ENCODE measurements around the gene RABEP1. TPM values are rescaled to one million over a fixed set of nuclear protein-coding genes. Genes with fewer than 3 reads are reported as not detected.

RABEP1 gene
- total RNA-seq, 1 donor from 2014 or later: 9.3 TPM

DNA sequence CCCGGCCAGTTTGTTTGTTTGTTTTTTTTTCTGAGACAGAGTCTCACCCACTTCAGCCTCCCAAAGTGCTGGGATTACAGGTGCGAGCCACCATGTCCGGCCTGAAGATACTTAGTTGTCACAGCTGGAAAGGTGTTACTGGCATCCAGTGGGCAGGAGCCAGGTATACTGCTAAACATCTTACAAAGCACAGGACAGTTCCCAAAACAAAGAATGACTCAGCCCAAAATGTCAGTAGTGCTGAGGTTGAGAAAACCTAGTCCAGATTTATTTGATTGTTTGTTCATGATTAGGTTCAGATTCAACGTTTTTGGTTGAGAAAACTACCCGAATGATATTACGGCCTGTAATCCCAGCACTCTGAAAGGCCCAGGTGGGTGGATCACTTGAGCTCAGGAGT lies 18.6 kb upstream of the RABEP1 start:
- Histone ChIP-seq H3K4me1 (no peaks in the 10 kb centered on the region), H3K9me3 (no peaks in the 10 kb centered on the region), H3K36me3 (no peaks in the 10 kb centered on the region), H3K4me3 (no peak overlapping the region), H3K27ac (no peak overlapping the region), H3K27me3 (no peaks in the 10 kb centered on the region)
- TF ChIP-seq, protein P1, sequence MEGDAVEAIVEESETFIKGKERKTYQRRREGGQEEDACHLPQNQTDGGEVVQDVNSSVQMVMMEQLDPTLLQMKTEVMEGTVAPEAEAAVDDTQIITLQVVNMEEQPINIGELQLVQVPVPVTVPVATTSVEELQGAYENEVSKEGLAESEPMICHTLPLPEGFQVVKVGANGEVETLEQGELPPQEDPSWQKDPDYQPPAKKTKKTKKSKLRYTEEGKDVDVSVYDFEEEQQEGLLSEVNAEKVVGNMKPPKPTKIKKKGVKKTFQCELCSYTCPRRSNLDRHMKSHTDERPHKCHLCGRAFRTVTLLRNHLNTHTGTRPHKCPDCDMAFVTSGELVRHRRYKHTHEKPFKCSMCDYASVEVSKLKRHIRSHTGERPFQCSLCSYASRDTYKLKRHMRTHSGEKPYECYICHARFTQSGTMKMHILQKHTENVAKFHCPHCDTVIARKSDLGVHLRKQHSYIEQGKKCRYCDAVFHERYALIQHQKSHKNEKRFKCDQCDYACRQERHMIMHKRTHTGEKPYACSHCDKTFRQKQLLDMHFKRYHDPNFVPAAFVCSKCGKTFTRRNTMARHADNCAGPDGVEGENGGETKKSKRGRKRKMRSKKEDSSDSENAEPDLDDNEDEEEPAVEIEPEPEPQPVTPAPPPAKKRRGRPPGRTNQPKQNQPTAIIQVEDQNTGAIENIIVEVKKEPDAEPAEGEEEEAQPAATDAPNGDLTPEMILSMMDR (IDR thresholded peaks at IDR 0.05): no peak
- intact Hi-C loops (cut with DNase I): no loop called here
- DNase-seq (ENCODE audit: low spot score in 2 of 2): no peak

DNA sequence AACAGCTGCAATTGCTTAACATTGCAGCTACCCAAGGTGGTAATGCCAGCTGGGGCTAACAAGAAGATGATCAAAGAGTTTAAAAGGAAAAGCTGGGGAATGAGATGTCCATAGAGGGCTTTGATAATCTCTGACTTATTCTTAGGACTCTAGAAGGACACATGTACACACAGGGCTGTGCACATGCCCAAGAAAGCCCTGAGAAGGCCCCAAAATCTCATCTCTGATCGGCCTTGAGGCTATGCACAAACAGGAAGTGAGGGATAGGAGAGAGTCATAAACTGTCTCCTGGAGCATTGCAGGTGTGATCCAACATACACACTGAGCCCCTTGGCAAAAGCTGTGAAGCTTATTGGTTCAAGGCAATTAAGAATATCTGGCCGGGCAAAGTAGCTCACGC lies 17.2 kb upstream of the RABEP1 start:
- TF ChIP-seq, protein P1 (IDR thresholded peaks at IDR 0.05): no peak
- Histone ChIP-seq H3K4me3 (no peak overlapping the region), H3K9me3 (no peaks in the 10 kb centered on the region), H3K4me1 (no peaks in the 10 kb centered on the region), H3K27ac (no peak overlapping the region), H3K27me3 (no peaks in the 10 kb centered on the region), H3K36me3 (no peaks in the 10 kb centered on the region)
- no peak for DNase-seq (ENCODE audit: low spot score in 2 of 2)
- intact Hi-C loops (cut with DNase I): no loop called here

DNA sequence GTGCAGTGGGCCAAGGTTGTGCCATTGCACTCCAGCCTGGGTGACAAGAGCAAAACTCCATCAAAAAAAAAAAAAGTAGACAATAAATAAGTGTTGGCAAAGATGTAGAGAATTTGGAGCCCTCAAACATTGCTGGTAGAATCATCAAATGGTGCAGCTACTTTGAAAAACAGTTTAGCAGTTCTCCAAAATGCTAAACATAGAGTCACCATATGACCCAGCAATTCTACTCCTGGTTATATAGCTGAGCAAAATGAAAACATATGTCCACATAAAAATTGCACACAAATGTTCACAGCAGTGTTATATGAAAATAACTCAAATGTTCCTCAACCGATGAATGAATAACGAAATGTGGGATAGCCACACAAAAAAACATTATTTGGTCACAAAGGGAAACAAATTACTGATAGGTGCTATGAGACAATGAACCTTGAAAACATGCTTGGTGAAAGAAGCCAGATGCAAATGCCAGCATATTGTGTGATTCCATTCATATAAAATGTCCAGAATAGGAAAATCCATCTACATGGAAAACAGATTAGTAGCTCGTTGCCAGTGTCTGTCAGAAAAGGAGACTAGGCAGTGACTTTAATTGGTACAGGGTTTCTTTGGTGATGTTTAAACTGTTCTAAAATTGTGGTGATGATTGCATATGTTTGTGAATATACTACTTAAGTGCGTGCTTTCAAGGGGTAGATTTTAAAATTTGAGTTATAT lies 12.7 kb upstream of the RABEP1 start:
- Histone ChIP-seq H3K9me3 (no peaks in the 10 kb centered on the region), H3K4me1 (no peaks in the 10 kb centered on the region), H3K27me3 (no peaks in the 10 kb centered on the region), H3K27ac (no peak overlapping the region), H3K36me3 (no peaks in the 10 kb centered on the region), H3K4me3 (no peak overlapping the region)
- TF ChIP-seq, protein P1 (IDR thresholded peaks at IDR 0.05): no peak
- no peak for DNase-seq (ENCODE audit: low spot score in 2 of 2)
- intact Hi-C loops (cut with DNase I): no loop called here

DNA sequence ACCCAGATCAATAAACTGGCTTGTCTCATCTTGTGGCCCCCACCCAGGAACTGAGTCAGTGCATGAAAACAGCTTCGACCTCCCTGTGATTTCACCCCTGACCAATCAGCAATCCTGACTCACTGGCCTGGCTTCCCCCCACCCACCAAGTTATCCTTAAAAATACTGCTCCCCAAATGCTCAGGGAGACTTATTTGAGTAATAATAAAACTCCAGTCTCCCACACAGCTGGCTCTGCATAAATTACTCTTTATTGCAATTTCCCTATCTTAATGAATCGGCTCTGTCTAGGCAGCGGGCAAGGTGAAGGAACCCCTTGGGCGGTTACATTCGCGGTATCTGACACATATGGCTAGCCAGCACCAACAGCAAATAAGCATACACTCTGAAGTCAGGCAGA lies 9.8 kb upstream of the RABEP1 start:
- Histone ChIP-seq H3K9me3 (no peaks in the 10 kb centered on the region), H3K27ac (no peak overlapping the region), H3K27me3 (no peaks in the 10 kb centered on the region), H3K36me3 (no peaks in the 10 kb centered on the region), H3K4me1 (no peaks in the 10 kb centered on the region), H3K4me3 (no peak overlapping the region)
- no peak for DNase-seq (ENCODE audit: low spot score in 2 of 2)
- TF ChIP-seq, protein P1 (IDR thresholded peaks at IDR 0.05): no peak
- intact Hi-C loops (cut with DNase I): no loop called here

DNA sequence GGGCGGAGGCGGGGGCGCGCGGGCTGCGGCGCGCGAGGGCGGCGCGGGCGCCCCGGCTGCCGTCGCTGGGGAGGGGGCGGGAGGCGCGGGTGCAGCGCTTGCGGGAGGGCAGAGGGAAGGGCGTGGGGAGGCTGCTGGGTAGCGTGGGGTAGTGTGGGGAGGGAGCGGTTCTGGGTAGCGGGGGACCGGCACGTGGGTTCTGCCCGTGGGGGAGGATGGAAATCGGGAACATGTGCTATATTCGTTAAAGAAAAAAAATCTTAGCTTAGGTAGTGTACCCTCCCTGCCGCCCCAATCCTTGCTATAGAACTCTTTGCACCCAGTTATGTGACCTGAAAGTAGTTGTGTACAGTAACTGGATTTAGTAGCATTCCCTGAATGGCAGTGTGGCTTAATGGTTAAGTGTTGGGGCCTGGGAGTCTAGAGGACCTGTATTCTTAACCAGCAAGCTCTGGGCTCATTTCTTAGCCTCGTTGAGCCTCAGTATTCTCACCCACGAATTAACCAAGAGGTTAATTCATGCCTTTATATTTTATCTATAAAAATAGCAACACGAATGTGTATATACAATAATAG lies 646 bp downstream of the RABEP1 start:
- intact Hi-C loops (cut with DNase I): loop anchor here (2.0 to 5.0 kb wide), 3 partner anchors 92 to 1360 kb away; partner anchors contain the start of genes KIAA0753, NUP88, TXNDC17 and ZNF594
- Histone ChIP-seq H3K9me3 (no peaks in the 10 kb centered on the region), H3K4me3 (peak overlapping the region; percentile 94 to 99), H3K27me3 (no peaks in the 10 kb centered on the region), H3K4me1 (peaks cover 0 to 18% of the 10 kb centered on the region in 2 donors), H3K27ac (peak overlapping the region in 1 of 2 donors; percentile 99), H3K36me3 (no peaks in the 10 kb centered on the region)
- peak in 1 of 2 donors; percentile 68 for DNase-seq (ENCODE audit: low spot score in 2 of 2)
- TF ChIP-seq, protein P1 (IDR thresholded peaks at IDR 0.05): no peak
